B cell (primary cell): Measurements from ENCODE around the gene SPHKAP. TPM values are rescaled to one million over a fixed set of nuclear protein-coding genes. Genes with fewer than 3 reads are reported as not detected.

ENCODE experiments used
- ATAC-seq: fragments of 200-7000 bp; cut with Tn5 transposase; one replicate; pipeline ENCODE4 v1.10.0; 2021; ENCODE audit warnings: low read depth, mild to moderate bottlenecking, moderate number of reproducible peaks, moderate library complexity
- CTCF ChIA-PET: fragments of 350-600 bp; sonication (Branson Sonifier 250); formaldehyde crosslinking; loops from one replicate; lab custom pipeline; 2021; ENCODE audit warnings: antibody characterized with exemption, inconsistent platforms; lab: Charles Lee
- POLR2A ChIA-PET: fragments of 350-600 bp; sonication (Branson Sonifier 250); formaldehyde crosslinking; loops from one replicate; lab custom pipeline; 2021; ENCODE audit warnings: antibody characterized with exemption; lab: Charles Lee
- DNase-seq: peaks from one replicate; pipeline ENCODE4 v3.0.0; 2013
- H2AFZ ChIP-seq: 2 replicates; pipeline ENCODE4 v1.6.1; 2012; ENCODE audit warnings: mild to moderate bottlenecking, low read depth, low read length; ENCODE audit not compliant: insufficient read depth, poor library complexity, severe bottlenecking
- H3K27ac ChIP-seq, 2 donors: 1 replicate in 1 of 2; 2 replicates in 1 of 2; pipeline ENCODE4 v1.5.1; 2012 to 2013; ENCODE audit warnings: low read length in 2 of 2, mild to moderate bottlenecking in 2 of 2, moderate library complexity in 1 of 2
- H3K27me3 ChIP-seq, 4 experiments: fragments of 200-600 bp in 1 of 4; sonication (generic) in 1 of 4; replicated peaks in 1 of 4; 1 replicate in 2 of 4; 2 replicates in 2 of 4; pipeline versions ENCODE4 v1.6.1 to v1.7.0; 2013 to 2016; ENCODE audit warnings: low read length in 3 of 4, mild to moderate bottlenecking in 2 of 4, mixed read lengths in 1 of 4, moderate library complexity in 1 of 4; ENCODE audit not compliant: insufficient read depth in 4 of 4, control insufficient read depth in 3 of 4; ENCODE audit errors: control extremely low read depth in 1 of 4
- H3K36me3 ChIP-seq, 2 experiments: replicated peaks in 1 of 2; 1 replicate in 1 of 2; 2 replicates in 1 of 2; pipeline versions ENCODE4 v1.6.1 to v1.7.1; 2013; ENCODE audit warnings: low read length in 1 of 2; ENCODE audit not compliant: insufficient read depth in 2 of 2, control insufficient read depth in 1 of 2; ENCODE audit errors: control extremely low read depth in 1 of 2, extremely low read depth in 1 of 2
- H3K4me1 ChIP-seq, 2 donors: fragments of 200-600 bp in 1 of 2; sonication (generic) in 1 of 2; 1 replicate in 1 of 2; 2 replicates in 1 of 2; pipeline versions ENCODE4 v1.5.1 to v1.6.1; 2013 to 2017; ENCODE audit warnings: low read length in 2 of 2; ENCODE audit not compliant: control insufficient read depth in 2 of 2, insufficient read depth in 2 of 2
- H3K4me2 ChIP-seq: replicated peaks from 2 replicates; pipeline ENCODE3; 2012; ENCODE audit warnings: mild to moderate bottlenecking, low read depth, low read length; ENCODE audit not compliant: poor library complexity, severe bottlenecking
- H3K4me3 ChIP-seq, 5 experiments: fragments of 200-600 bp in 1 of 5; sonication (generic) in 1 of 5; 1 replicate in 3 of 5; 2 replicates in 2 of 5; pipeline versions ENCODE4 v1.5.1 to v1.7.0; 2011 to 2016; ENCODE audit warnings: low read length in 4 of 5, mild to moderate bottlenecking in 4 of 5, low read depth in 2 of 5, control low read depth in 1 of 5, moderate library complexity in 1 of 5; ENCODE audit not compliant: insufficient read depth in 1 of 5; ENCODE audit errors: control extremely low read depth in 1 of 5, extremely low read depth in 1 of 5
- H3K79me2 ChIP-seq: fragments of 200-600 bp; sonication (generic); one replicate; pipeline ENCODE4 v1.6.0; 2016; ENCODE audit warnings: low read length; ENCODE audit not compliant: control insufficient read depth, insufficient read depth
- H3K9ac ChIP-seq: fragments of 200-600 bp; sonication (generic); 2 replicates; pipeline ENCODE4 v1.6.1; 2017; ENCODE audit warnings: mild to moderate bottlenecking, low read length, moderate library complexity
- H3K9me3 ChIP-seq, 3 donors: one replicate each; pipeline versions ENCODE4 v1.6.1 to v1.7.1; 2013; ENCODE audit warnings: low read length in 2 of 3; ENCODE audit not compliant: control insufficient read depth in 2 of 3, insufficient read depth in 1 of 3; ENCODE audit errors: control extremely low read depth in 1 of 3
- H4K20me1 ChIP-seq: 2 replicates; pipeline ENCODE4 v1.6.0; 2012; ENCODE audit warnings: mild to moderate bottlenecking, low read length; ENCODE audit not compliant: insufficient read depth, control insufficient read depth, poor library complexity, severe bottlenecking
- H3K27ac Mint-ChIP-seq: one replicate; pipeline ENCODE4 v1.8.0; 2021; ENCODE audit warnings: mixed read lengths
- H3K27me3 Mint-ChIP-seq: one replicate; pipeline ENCODE4 v1.8.0; 2021; ENCODE audit warnings: mixed read lengths
- H3K4me1 Mint-ChIP-seq: one replicate; pipeline ENCODE4 v1.8.0; 2021; ENCODE audit warnings: mixed read lengths
- H3K4me3 Mint-ChIP-seq: one replicate; pipeline ENCODE4 v1.8.0; 2021; ENCODE audit warnings: mixed read lengths
- H3K9me3 Mint-ChIP-seq: one replicate; pipeline ENCODE4 v1.8.0; 2022; ENCODE audit warnings: mixed read lengths; ENCODE audit not compliant: insufficient read depth
- EZH2 ChIP-seq: IDR thresholded peaks from 2 replicates; pipeline ENCODE4 v1.6.1; 2012; ENCODE audit warnings: borderline replicate concordance, low read depth, mild to moderate bottlenecking, moderate library complexity, low read length; ENCODE audit not compliant: insufficient read depth, poor library complexity, severe bottlenecking
- WGBS: methylation state at CpG from one replicate; pipeline ENCODE4 v1.1.5; 2013; ENCODE audit warnings: missing lambda C conversion rate; ENCODE audit not compliant: insufficient coverage; 5-methylcytosine and 5-hydroxymethylcytosine counted together
- intact Hi-C: fragments of 100-400 bp; cut with micrococcal nuclease; formaldehyde crosslinking; loops from one replicate; pipeline ENCODE4 v1.10.0; 2022
- polyA plus RNA-seq: library from polyadenylated mRNA; depleted of rRNA; stranded (reverse); fragments of >200 nt; gene quantifications from 2 replicates; pipeline ENCODE4 v1.2.3, GENCODE V29; 2012
- small RNA-seq: library from RNA; depleted of rRNA; stranded (forward); fragments of <200 nt; gene quantifications from one replicate; pipeline ENCODE3, GENCODE V24; 2012; ENCODE audit warnings: low replicate concordance, low read depth; ENCODE audit not compliant: insufficient read length
- total RNA-seq, 2 donors: library from RNA; stranded (reverse); fragments of 120-200 nt in 1 of 2; gene quantifications; 1 replicate in 1 of 2; 2 replicates in 1 of 2; pipeline versions ENCODE4 v1.2.3 to v1.2.4, GENCODE V29; 2013 to 2022
- TF ChIP-seq, protein P1 (sequence below): fragments of 200-600 bp; IDR thresholded peaks from one replicate; pipeline ENCODE4 v1.8.0; 2022; ENCODE audit warnings: antibody characterized with exemption, mild to moderate bottlenecking

The SPHKAP gene
- total and polyA plus RNA-seq, 2 donors (not counting 1 experiment from before 2014, with no cell fraction given) = not detected

DNA sequence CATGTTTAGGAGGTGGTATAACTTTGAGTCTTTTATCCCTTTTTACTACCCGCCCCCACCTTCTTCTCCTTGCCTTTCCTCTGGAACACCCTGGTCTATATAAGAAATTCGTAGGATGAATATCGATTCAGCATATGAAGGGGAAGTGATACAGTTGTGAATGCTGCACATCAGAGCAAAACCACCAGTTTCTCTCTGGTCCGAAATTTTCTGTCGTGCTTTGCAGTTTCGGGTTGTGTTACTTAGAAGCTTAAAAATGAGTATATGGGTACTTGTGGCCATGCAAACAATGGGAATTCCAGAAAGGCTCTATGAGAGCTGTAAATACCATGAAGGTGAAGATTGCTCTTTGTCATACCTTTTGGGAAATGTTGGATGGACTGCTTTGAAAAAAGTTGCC, 249.5 kb downstream of the SPHKAP start:
- intact Hi-C loops = no loop called here
- Histone ChIP-seq H3K27ac (no peak overlapping the region), H3K79me2 (no peaks in the 10 kb centered on the region), H2AFZ (no peak overlapping the region), H3K4me1 (no peaks in the 10 kb centered on the region), H3K9ac (no peak overlapping the region), H3K9me3 (peaks cover 0 to 4% (median 0%) of the 10 kb centered on the region in 3 donors), H3K4me3 (no peak overlapping the region), H3K4me2 (no peak overlapping the region), H4K20me1 (no peaks in the 10 kb centered on the region), H3K36me3 (no peaks in the 10 kb centered on the region), H3K27me3 (no peaks in the 10 kb centered on the region)
- TF ChIP-seq, protein P1, sequence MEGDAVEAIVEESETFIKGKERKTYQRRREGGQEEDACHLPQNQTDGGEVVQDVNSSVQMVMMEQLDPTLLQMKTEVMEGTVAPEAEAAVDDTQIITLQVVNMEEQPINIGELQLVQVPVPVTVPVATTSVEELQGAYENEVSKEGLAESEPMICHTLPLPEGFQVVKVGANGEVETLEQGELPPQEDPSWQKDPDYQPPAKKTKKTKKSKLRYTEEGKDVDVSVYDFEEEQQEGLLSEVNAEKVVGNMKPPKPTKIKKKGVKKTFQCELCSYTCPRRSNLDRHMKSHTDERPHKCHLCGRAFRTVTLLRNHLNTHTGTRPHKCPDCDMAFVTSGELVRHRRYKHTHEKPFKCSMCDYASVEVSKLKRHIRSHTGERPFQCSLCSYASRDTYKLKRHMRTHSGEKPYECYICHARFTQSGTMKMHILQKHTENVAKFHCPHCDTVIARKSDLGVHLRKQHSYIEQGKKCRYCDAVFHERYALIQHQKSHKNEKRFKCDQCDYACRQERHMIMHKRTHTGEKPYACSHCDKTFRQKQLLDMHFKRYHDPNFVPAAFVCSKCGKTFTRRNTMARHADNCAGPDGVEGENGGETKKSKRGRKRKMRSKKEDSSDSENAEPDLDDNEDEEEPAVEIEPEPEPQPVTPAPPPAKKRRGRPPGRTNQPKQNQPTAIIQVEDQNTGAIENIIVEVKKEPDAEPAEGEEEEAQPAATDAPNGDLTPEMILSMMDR = no peak
- TF ChIP-seq EZH2 = no peak
- Mint-ChIP-seq H3K9me3 (peaks cover 2% of the 10 kb centered on the region), H3K27ac (no peak overlapping the region), H3K4me3 (no peak overlapping the region), H3K27me3 (peaks cover 3% of the 10 kb centered on the region), H3K4me1 (no peaks in the 10 kb centered on the region)
- 85% methylated on average over 5 of the region's 6 CpGs for WGBS
- ChIA-PET CTCF (interaction anchor here (0.6 kb wide), 1 partner anchor 46 kb away, joined by 3 read pairs; no protein-coding TSS in a partner anchor), POLR2A (no interaction called here)
- no peak for ATAC-seq
- DNase-seq = no peak

Small RNAs within 50 kb of the gene (small RNA-seq; reads per million reads assigned to genes)
- not detected for gene RNU6-624P
